Gastroesophageal sphincter (tissue), 4 donors: ENCODE results near the gene POU4F1. TPM values are rescaled to one million over a fixed set of nuclear protein-coding genes. Genes with fewer than 3 reads are reported as not detected.

Source experiments
- ATAC-seq: fragments of 150-250 bp; one replicate; pipeline ENCODE4 v1.9.1; 2016; ENCODE audit warnings: mild to moderate bottlenecking, moderate library complexity
- H3K27ac ChIP-seq, 4 donors: fragments of 200-600 bp; sonication (generic) in 3 of 4; 1 replicate in 3 of 4; 2 replicates in 1 of 4; pipeline ENCODE4 v1.5.1; 2016 to 2019
- H3K27me3 ChIP-seq: fragments of 200-600 bp; sonication (generic); one replicate; pipeline ENCODE4 v1.5.1; 2019
- H3K36me3 ChIP-seq, 2 donors: fragments of 200-600 bp; sonication (generic); one replicate each; pipeline ENCODE4 v1.5.1; 2019; ENCODE audit warnings: control low read depth in 1 of 2
- H3K4me1 ChIP-seq, 3 donors: fragments of 200-600 bp; sonication (generic); 1 replicate in 2 of 3; 2 replicates in 1 of 3; pipeline ENCODE4 v1.5.1; 2016 to 2019; ENCODE audit warnings: control low read depth in 2 of 3
- H3K4me3 ChIP-seq, 2 donors: fragments of 200-600 bp; sonication (generic); one replicate each; pipeline ENCODE4 v1.5.1; 2019; ENCODE audit warnings: mild to moderate bottlenecking in 1 of 2, moderate library complexity in 1 of 2
- H3K9me3 ChIP-seq, 3 donors: fragments of 200-600 bp; sonication (generic); one replicate each; pipeline ENCODE4 v1.5.1; 2017 to 2019; ENCODE audit warnings: control low read depth in 2 of 3
- EP300 ChIP-seq: sonication (generic); formaldehyde crosslinking; IDR thresholded peaks from one replicate; pipeline ENCODE4 v1.6.1; 2017; ENCODE audit warnings: antibody characterized with exemption, mild to moderate bottlenecking
- POLR2A ChIP-seq, 2 donors: fragments of 450-650 bp; IDR thresholded peaks; one replicate each; pipeline ENCODE4 v1.6.1; 2017; ENCODE audit warnings: antibody characterized with exemption in 2 of 2, mild to moderate bottlenecking in 2 of 2, moderate library complexity in 1 of 2
- POLR2AphosphoS5 ChIP-seq: sonication (generic); formaldehyde crosslinking; IDR thresholded peaks from one replicate; pipeline ENCODE4 v1.6.1; 2017; ENCODE audit warnings: antibody characterized with exemption
- WGBS, 2 donors: methylation state at CpG; one replicate each; pipeline ENCODE4 v1.1.5; 2018; ENCODE audit warnings: low coverage in 1 of 2; 5-methylcytosine and 5-hydroxymethylcytosine counted together
- total RNA-seq, 4 donors: library from RNA; depleted of rRNA; stranded (reverse); fragments of >200 nt; gene quantifications; one replicate each; pipeline ENCODE4 v1.1.0, GENCODE V29; 2016
- TF ChIP-seq, protein P1 (sequence below), 4 experiments: fragments of 200-600 bp in 2 of 4; fragments of 450-650 bp in 2 of 4; sonication (generic) in 1 of 4; IDR thresholded peaks; one replicate each; pipeline ENCODE4 v1.5.1; 2017 to 2019; ENCODE audit warnings: antibody characterized with exemption in 4 of 4, mild to moderate bottlenecking in 2 of 4, moderate library complexity in 2 of 4

Gene POU4F1
- total RNA-seq, 4 donors from 2014 or later = 0.08 TPM; not detected in 3

DNA sequence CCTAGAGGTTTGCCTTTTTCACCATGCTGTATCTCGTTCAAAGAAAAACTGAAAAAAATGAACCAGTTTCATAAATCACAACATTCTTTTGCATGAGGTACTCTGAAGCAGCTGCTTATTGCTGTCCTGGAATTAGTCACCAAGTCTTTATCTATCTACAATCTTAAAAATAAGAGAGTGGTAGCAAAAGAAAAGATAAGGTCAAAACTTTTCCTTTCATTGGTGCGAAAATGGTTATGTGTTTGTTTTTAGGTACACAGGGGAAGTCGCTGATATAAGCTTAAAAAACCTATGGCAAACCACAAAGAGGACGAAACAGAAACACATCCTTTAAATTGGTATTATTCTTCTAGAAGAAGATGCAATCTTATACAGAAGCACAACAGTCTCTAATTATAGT is 34.9 kb upstream of the POU4F1 start:
- ATAC-seq = no peak

DNA sequence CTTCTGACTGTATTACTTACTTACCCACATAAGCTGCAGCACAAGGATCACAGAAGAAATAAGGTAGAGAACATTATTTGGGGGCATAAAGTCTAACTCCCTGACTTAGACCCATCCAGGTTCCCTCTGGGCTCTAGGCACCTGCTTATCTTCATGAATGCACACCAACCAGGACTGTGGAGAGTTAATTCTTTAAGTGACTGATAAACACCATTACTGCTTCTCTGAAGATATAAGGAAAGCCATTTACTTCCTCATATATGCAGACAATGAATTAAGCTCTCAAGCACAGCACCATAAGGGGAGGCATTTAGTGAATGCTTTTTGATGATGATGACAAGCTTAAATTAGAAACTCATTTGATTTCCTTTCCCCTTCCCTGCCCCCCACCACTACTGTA is 33.1 kb upstream of the POU4F1 start:
- Histone ChIP-seq H3K27ac (no peak overlapping the region), H3K4me1 (no peaks in the 10 kb centered on the region), H3K9me3 (no peaks in the 10 kb centered on the region), H3K36me3 (peaks cover 0 to 91% of the 10 kb centered on the region in 2 donors), H3K4me3 (no peak overlapping the region), H3K27me3 (no peaks in the 10 kb centered on the region)
- no peak for ATAC-seq
- TF ChIP-seq EP300 = no peak
- TF ChIP-seq, protein P1, sequence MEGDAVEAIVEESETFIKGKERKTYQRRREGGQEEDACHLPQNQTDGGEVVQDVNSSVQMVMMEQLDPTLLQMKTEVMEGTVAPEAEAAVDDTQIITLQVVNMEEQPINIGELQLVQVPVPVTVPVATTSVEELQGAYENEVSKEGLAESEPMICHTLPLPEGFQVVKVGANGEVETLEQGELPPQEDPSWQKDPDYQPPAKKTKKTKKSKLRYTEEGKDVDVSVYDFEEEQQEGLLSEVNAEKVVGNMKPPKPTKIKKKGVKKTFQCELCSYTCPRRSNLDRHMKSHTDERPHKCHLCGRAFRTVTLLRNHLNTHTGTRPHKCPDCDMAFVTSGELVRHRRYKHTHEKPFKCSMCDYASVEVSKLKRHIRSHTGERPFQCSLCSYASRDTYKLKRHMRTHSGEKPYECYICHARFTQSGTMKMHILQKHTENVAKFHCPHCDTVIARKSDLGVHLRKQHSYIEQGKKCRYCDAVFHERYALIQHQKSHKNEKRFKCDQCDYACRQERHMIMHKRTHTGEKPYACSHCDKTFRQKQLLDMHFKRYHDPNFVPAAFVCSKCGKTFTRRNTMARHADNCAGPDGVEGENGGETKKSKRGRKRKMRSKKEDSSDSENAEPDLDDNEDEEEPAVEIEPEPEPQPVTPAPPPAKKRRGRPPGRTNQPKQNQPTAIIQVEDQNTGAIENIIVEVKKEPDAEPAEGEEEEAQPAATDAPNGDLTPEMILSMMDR (IDR thresholded peaks at IDR 0.05) = no peak
- no peak for TF ChIP-seq POLR2AphosphoS5
- no peak for TF ChIP-seq POLR2A (IDR thresholded peaks at IDR 0.05)

More for the DNA sequence above, 34.9 kb upstream of the POU4F1 start:
- H3K36me3 ChIP-seq = peaks cover 0 to 90% of the 10 kb centered on the region in 2 donors
- H3K9me3 ChIP-seq = no peaks in the 10 kb centered on the region
- TF ChIP-seq, protein P1 (IDR thresholded peaks at IDR 0.05) = no peak
- TF ChIP-seq EP300 = no peak
- no peak for TF ChIP-seq POLR2AphosphoS5
- TF ChIP-seq POLR2A (IDR thresholded peaks at IDR 0.05) = no peak
- no peaks in the 10 kb centered on the region for H3K27me3 ChIP-seq
- H3K4me3 ChIP-seq = no peak overlapping the region
- no peaks in the 10 kb centered on the region for H3K4me1 ChIP-seq
- H3K27ac ChIP-seq = no peak overlapping the region
- 80 to 90% methylated on average over 4 of the region's 4 CpGs for WGBS, 2 donors

DNA sequence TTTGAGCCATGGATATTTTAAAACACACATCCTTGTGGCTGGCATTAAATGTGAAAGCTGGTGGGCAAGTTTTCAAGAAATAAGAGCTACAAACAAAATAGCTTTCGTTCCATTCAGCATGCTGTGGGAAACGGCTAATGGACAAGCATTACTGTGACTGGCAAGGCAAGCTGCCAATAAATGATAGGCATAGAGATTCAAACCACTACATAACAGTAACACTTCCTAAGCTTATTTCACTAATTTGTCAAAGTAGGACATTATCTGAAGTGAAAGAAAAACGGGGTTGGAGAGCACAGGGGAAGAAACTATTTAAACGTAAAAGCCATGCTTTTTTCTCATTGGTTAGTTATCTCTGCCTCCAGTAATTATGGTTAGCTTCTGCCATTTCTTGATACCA is 29.6 kb upstream of the POU4F1 start:
- Histone ChIP-seq H3K36me3 (peaks cover 0 to 97% of the 10 kb centered on the region in 2 donors), H3K27ac (no peak overlapping the region), H3K4me3 (no peak overlapping the region), H3K4me1 (no peaks in the 10 kb centered on the region), H3K27me3 (no peaks in the 10 kb centered on the region), H3K9me3 (no peaks in the 10 kb centered on the region)
- 56 to 90% methylated on average over 4 of the region's 4 CpGs for WGBS, 2 donors
- TF ChIP-seq POLR2AphosphoS5 (no peak), EP300 (no peak), POLR2A (IDR thresholded peaks at IDR 0.05) (no peak)
- TF ChIP-seq, protein P1 (IDR thresholded peaks at IDR 0.05) = no peak
- no peak for ATAC-seq

DNA sequence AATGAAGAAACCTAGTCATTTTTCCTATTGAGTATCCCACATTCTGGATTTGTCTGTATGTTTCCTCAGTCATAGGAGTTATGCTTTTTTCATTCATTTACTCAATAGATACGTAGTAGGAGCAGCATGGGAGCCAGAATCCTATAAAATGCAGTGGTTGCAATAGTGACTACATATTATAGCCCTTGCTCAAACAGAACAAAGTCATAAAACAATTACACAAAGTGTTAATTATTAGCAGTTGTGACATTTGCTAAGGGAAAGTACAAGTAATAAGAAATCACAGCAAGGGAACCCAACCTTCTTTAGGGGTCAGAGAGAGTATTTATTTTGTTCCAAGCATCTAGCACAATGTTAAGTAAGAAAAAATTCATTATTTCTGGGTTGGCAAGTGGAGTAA is 27.7 kb upstream of the POU4F1 start:
- H3K9me3 ChIP-seq = no peaks in the 10 kb centered on the region
- H3K4me3 ChIP-seq = no peak overlapping the region
- H3K4me1 ChIP-seq = no peaks in the 10 kb centered on the region
- H3K27ac ChIP-seq = no peak overlapping the region
- 71 to 100% methylated on average over 1 of the region's 1 CpG for WGBS, 2 donors
- H3K27me3 ChIP-seq = no peaks in the 10 kb centered on the region
- TF ChIP-seq, protein P1 (IDR thresholded peaks at IDR 0.05) = no peak
- TF ChIP-seq EP300 (no peak), POLR2A (IDR thresholded peaks at IDR 0.05) (no peak), POLR2AphosphoS5 (no peak)
- peaks cover 0 to 89% of the 10 kb centered on the region in 2 donors for H3K36me3 ChIP-seq
- ATAC-seq = no peak

DNA sequence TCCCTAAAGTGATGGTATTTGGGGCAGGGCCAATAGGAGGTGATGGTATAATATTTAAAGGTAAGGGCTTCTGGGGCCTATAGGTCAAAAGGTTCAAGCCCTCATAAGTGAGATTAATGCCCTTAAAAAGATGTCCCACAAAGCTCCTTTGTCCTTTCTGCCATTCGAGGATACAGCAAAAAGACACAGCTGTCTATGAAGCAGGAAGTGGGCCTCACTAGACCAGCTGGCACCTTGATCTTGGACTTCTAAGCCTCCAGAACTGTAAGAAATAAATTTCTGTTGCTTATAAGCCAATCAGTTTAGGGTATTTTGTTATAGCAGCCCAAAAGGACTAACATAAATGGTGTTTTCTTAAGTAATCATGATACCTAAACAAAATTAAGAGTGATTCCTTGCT is 27.2 kb upstream of the POU4F1 start:
- Histone ChIP-seq H3K27me3 (no peaks in the 10 kb centered on the region), H3K9me3 (no peaks in the 10 kb centered on the region), H3K4me1 (no peaks in the 10 kb centered on the region), H3K4me3 (no peak overlapping the region), H3K36me3 (peaks cover 0 to 86% of the 10 kb centered on the region in 2 donors), H3K27ac (no peak overlapping the region)
- no CpG with 5 or more reads among the region's 1 CpG for WGBS, 2 donors
- TF ChIP-seq, protein P1 (IDR thresholded peaks at IDR 0.05) = no peak
- TF ChIP-seq POLR2A (IDR thresholded peaks at IDR 0.05) (no peak), POLR2AphosphoS5 (no peak), EP300 (no peak)
- no peak for ATAC-seq
